NCI-H1436 treated with DMSO at 0.1 percent for 48 hours (cell line): ENCODE measurements around the gene MIER3.
"Not testable (repeated sequence)": the region's sequence is repeated elsewhere in the genome, so short reads cannot be mapped to it uniquely, and the experiment has no call there.

Source experiments
- DNase-seq: peaks from one replicate; lab custom pipeline; 2025; lab: John Stamatoyannopoulos, UW

Gene MIER3, protein sequence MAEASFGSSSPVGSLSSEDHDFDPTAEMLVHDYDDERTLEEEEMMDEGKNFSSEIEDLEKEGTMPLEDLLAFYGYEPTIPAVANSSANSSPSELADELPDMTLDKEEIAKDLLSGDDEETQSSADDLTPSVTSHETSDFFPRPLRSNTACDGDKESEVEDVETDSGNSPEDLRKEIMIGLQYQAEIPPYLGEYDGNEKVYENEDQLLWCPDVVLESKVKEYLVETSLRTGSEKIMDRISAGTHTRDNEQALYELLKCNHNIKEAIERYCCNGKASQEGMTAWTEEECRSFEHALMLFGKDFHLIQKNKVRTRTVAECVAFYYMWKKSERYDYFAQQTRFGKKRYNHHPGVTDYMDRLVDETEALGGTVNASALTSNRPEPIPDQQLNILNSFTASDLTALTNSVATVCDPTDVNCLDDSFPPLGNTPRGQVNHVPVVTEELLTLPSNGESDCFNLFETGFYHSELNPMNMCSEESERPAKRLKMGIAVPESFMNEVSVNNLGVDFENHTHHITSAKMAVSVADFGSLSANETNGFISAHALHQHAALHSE

GRCh38 chr5:56951946-56952691 is at the start of gene MIER3:
TSS of gene MIER3 (minus strand) at chr5:56952123. CDS start at chr5:56952102, 21 bp downstream.
- DNase-seq: no peak

- DNase-seq: no peak
Measured at GRCh38 chr5:56995596-56995995, 43.7 kb upstream of the MIER3 start.

DNA sequence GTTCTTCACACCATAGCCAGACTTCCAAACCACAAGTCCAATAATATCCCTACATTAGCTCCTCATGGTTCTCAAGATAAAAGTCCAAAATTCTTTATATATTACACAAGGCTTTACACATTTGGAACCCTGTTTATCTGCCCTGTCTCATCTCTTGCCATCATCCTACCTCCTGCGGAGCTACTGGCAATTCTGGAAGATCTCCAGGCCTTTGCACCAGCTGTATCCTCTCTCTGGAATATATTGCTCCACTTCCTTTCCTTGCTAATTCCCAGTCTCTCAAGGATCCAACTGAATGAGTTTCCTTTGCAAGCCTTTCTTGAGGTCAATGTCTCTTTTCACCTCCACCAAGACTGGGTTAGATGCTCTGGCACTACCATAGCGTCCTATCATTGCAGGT is 41.3 kb upstream of the MIER3 start:
- DNase-seq: no peak

DNA sequence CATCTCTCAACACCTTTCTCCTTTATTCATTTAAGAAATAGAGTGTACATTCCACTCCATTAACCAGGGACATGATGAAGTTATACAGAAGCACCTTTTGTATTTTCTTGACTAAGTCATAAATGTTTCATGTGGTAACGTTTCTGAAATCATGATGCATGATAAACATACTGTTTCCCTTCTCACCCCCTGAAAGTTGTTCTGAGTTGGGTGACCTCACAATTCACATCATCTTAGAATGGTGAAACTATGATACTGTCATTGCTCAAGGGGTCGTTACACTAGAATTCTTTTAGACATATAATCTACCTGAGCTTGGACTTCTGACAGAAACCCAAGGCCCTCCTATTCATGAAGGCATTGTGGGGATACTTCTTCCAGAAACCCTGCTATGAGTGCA is 37.8 kb upstream of the MIER3 start:
- no peak for DNase-seq

DNA sequence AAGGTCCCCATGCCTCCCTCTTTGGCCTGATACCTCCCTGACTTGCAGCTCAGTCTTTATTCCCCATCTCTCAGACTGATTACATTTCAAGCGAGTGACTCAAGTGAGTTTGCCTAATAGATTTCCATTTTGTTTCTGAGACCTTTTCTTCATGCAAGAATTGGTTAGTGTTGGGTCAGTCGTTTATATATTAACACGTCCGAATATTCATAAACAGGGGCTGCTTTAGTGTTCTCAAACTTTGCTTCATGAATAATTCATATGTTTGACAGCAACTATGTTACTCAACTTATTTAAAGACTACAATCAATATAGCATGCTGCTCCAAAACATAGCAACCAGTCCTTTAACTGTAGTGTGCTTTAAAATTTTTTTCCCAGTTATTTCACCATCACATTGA is 36.6 kb upstream of the MIER3 start:
- DNase-seq: no peak

- no peak for DNase-seq
Measured at GRCh38 chr5:56987171-56987570, 35.2 kb upstream of the MIER3 start.

DNA sequence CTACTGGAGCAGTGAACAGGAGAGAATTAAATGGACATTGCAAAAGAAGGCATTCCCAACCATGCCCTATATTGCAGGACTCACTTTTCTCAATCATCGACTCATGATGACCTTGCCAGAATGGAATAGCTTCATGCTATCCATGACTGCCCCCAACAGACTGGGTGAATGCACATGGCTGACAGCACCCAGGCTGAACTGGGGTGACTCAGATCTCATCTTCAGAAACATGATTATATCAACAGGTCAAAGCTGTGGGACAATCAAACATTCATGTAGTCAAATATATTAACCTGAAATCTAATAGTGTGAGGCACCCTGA is 34.7 kb upstream of the MIER3 start:
- DNase-seq: no peak

DNA sequence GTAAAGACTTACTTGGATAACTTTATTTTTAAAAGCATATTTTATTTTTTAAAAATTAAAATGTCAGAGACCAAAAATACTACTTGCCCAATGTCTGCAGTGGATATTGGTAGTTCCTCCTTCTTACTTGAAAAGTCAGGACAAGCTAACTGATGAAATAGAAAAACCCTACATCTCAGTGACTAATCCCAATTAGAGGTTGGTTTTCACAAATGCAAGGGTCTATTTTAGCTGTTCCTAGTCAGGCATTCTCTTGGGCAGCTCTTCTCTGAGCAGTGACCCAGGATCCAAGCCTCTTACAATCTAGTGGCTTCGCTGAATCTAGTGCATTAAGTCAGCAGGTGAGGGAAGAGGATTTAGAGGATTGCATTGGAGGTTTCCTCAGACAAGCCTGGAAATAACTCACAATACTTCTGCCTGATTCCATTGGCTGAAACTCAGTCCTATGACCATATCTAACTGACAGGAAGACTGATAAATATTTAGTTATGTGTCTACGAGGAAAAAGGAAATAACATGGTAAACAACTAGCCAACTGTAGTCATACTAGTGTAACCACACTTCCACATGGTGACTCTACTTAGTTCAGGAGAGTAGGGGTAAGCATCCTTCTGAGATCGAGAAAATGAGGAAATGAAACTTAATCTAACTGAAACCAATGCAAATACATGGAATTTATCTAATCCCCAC is 34.2 kb upstream of the MIER3 start:
- DNase-seq: no peak

DNA sequence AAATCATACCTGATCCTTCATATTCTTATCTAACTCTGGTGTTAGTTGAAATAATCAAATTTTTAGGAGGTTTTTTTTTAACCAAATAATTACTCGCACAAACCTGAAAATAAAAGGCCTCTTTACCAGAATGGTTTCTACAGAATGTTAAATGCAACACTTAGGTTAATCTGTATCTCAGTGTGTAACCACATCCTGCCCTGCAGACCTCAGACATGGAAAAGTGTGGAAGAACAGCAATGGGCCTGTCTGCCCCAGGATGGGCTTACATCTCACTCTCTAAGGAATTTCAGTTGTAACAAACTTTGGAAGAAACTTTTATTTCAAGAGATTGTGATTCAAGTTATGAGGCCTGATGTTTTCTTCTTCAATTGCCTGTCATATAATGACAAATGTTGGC is 32.5 kb upstream of the MIER3 start:
- no peak for DNase-seq

DNA sequence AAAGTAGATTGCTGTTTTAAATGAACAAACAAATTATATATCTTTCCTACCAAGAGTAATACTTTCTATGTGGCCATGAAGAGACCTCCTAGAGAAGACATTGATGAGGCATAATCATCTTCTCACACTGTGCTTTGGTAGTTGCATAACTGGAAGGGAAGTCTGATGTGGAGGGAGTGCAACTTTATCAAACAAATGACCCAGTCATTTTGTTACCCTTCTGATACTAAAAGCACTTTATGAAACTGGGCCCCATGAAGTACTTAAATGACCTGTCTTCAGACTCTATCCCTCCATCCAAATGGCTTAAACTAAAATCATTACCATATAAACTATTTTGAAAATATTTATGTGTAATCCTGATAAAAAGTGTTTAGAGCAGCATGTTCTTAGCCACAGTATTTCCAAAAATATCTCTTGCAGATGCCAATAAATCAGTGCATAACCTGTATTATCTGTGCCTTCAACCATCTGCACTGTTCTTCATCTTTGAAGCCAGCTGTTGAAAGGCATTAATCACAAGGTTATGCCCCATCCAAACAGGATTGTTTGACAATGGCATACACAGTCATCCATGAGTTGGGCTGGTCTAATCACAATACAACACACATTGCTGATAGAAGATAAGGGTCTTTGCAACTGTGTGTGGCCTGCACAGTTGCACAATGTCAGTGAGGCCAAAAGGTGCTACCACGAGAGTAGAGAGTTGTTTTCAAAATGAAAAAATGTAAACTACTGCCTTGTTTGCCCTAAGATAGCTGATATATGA is 31.9 kb upstream of the MIER3 start:
- DNase-seq: no peak

DNA sequence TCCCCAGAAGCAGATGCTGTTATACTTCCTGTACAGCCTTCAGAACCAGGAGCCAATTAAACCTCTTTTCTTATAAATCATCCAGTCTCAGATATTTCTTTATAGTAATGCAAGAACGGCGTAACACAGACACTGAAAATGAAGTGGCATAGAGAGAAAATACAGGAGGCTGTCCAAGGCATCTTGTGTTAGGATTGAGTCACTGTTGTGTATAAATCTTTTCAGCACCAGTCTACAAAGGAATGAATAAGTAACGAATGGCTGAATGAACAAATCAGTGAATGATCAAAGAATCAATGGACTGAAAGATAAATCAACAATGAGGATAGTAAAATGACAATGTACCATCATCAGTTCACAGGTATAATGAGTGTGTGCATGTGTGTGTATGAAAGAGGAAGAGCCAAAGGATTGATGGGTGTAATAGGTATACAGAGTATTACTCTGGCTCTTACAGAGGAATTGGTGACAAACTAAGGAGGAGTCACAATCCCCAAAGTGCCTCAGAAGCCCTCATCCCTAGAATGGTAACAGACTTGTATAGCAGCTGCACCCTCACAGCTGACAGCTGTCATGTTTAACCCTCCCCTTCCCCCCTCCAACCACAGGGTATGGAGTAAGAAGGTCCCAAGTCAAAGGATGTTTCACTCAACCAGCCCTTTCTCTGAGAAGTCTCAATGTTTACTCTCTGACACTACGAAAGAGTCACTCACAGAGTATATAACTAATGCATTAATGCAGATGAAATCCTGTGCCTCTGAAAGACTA is 29.8 kb upstream of the MIER3 start:
- DNase-seq: no peak

DNA sequence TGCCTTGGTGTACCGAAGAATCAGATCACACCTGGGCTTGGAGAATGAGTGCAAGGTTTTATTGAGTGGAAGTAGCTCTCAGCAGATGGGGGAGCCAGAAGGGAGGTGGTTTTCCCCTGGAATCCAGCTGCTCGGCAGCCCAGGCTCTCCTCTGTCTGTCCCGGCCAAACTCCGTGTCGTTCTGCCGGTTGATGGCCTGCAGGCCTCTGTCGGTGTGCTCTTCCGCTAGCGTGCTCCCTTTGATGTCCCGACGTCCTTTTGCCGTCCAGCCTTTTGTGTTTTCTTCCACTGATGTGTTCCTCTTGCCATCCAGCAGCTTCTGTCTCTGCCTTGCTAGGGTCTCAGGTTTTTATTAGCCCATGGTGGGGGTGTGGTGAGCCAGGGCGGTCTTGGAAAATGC is 28.0 kb upstream of the MIER3 start:
- DNase-seq: no peak

DNA sequence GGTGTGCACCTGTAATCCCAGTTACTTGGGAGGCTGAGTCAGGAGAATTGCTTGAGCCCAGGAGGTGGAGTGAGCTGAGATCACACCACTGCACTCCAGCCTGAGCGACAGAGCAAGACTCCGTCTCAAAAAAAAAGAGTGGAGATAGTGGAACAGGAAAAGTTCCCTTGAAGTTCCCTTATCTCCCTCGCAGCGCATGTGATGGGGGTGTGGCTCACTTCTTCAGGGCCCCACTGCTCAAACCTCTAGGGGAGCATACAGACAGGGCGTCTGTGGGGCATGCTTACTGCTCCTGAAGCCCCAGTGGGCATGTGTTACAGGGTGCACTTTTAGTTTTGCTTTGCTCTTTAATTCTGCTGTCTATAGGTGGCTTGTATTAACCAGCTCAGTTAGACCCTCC is 27.6 kb upstream of the MIER3 start:
- DNase-seq: not testable (repeated sequence)

GRCh38 chr5:56977822-56978221 is 25.9 kb upstream of the MIER3 start:
- DNase-seq: no peak

GRCh38 chr5:56977021-56977420 is 25.1 kb upstream of the MIER3 start:
- DNase-seq: no peak

- no peak for DNase-seq
Measured at GRCh38 chr5:56974241-56974640, 22.3 kb upstream of the MIER3 start.

DNA sequence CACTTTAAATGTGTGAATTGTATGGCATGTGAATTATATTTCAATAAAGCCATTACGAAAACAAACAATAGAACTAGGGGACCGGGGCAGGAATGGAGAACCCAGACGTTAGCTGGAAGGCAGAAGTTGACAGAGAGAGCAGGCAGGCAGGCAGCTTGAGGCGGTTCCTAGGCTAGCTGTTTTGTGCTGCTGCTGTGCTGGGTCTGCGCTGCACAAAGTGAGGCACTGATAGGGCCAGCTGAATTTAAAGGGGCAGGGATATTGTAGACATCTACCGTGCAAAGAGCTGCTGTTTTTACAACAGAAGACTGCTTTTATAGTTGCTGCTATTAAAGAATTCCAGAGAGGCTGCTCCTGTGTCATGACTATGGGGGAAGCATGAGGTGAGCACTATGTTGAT is 21.6 kb upstream of the MIER3 start:
- DNase-seq: no peak

- no peak for DNase-seq
Measured at GRCh38 chr5:56971275-56971674, 19.4 kb upstream of the MIER3 start.

- no peak for DNase-seq
Measured at GRCh38 chr5:56964173-56964572, 12.2 kb upstream of the MIER3 start.

- no peak for DNase-seq
Measured at GRCh38 chr5:56963246-56963645, 11.3 kb upstream of the MIER3 start.

DNA sequence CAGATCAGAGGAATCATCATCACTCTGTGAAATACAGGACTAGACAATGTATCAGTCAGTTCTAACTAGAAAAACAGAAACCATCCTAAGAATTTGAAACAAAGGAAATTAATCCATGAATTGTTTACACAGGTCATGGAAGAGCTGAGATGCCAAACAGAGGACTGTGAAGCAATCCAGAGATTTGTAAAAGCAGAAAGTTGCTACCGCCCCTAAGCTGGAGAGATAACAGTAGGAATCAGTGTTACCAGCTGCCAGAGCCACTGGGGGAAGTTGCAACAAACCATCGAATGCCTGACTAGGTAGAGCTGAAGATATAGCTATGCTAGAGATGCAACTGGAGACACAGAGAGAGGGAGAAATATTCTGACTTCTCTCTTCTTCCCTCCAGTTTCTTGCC is 10.4 kb upstream of the MIER3 start:
- DNase-seq: no peak
